Activated naive CD4-positive, alpha-beta T cell treated with anti-CD3 and anti-CD28 coated beads for 36 hours (primary cell): Measurements from ENCODE around the gene C6orf52. TPM values are rescaled to one million over a fixed set of nuclear protein-coding genes. Genes with fewer than 3 reads are reported as not detected.
"Not testable (repeated sequence)": the region's sequence is repeated elsewhere in the genome, so short reads cannot be mapped to it uniquely, and the experiment has no call there.

Experiments
- CTCF ChIA-PET: fragments of 350-600 bp; sonication (Branson Sonifier 250); formaldehyde crosslinking; loops from one replicate; lab custom pipeline; 2021; ENCODE audit warnings: antibody characterized with exemption; lab: Charles Lee
- DNase-seq: peaks from one replicate; pipeline ENCODE4 v3.0.0-alpha.2; 2020
- H3K27ac Mint-ChIP-seq: one replicate; pipeline ENCODE4 v1.8.0; 2021; ENCODE audit warnings: mild to moderate bottlenecking, mixed read lengths
- H3K27me3 Mint-ChIP-seq: one replicate; pipeline ENCODE4 v1.8.0; 2021; ENCODE audit warnings: low read depth, mixed read lengths
- H3K36me3 Mint-ChIP-seq: one replicate; pipeline ENCODE4 v1.8.0; 2021; ENCODE audit warnings: low read depth, mixed read lengths
- H3K4me1 Mint-ChIP-seq: one replicate; pipeline ENCODE4 v1.8.0; 2021; ENCODE audit warnings: low read depth, mixed read lengths
- H3K4me3 Mint-ChIP-seq: one replicate; pipeline ENCODE4 v1.8.0; 2021; ENCODE audit warnings: mild to moderate bottlenecking, moderate library complexity, mixed read lengths
- H3K9me3 Mint-ChIP-seq: one replicate; pipeline ENCODE4 v1.8.0; 2021; ENCODE audit warnings: mixed read lengths
- intact Hi-C: fragments of 100-400 bp; cut with micrococcal nuclease; formaldehyde crosslinking; loops from one replicate; pipeline ENCODE4 v1.15.1; 2023
- total RNA-seq, 2 experiments: library from RNA; stranded (reverse); gene quantifications; one replicate each; pipeline ENCODE4 v1.2.3, GENCODE V29; 2021

The C6orf52 gene
- total RNA-seq, 2 experiments from 2014 or later = 1.3 to 3.9 TPM

DNA sequence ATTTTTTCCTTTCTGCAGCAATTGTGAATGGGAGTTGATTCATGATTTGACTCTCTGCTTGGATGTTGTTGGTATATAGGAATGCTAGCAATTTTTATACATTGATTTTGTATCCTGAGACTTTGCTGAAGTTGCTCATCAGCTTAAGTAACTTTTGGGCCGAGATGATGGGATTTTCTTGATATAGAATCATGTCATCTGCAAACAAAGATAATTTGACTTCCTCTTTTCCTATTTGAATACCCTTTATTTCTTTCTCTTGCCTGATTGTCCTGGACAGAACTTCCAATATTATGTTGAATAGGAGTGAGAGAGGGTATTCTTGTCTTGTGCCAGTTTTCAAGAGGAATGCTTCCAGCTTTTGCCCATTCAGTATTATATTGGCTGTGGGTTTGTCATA is 28.8 kb downstream of the C6orf52 start:
- not testable (repeated sequence) for H3K4me3 Mint-ChIP-seq
- CTCF ChIA-PET = interaction anchor here (0.6 kb wide), 1 partner anchor 931 kb away, joined by 3 read pairs; no protein-coding TSS in a partner anchor
- H3K27me3 Mint-ChIP-seq = peaks cover 13% of the 10 kb centered on the region

DNA sequence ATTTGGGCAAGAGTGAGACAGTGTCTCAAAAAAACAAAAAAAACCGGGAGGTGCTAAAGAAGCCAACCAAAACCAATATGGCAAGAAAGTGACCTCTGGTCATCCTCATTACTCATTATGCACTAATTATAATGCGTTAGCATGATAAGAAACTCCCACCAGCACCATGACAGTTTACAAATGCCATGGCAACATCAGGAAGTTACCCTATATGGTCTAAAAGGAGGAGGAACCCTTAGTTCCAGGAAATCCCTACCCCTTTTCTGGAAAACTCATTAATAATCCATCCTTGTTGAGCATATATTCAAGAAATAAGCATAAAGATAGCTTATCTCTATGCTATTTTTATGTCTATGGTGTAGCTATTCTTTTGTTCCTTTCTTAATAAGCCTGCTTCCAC is 31.7 kb downstream of the C6orf52 start:
- no peak for DNase-seq
- CTCF ChIA-PET = no interaction called here
- H3K27ac Mint-ChIP-seq = no peak overlapping the region
- H3K27me3 Mint-ChIP-seq = peaks cover 18% of the 10 kb centered on the region
- no peaks in the 10 kb centered on the region for H3K36me3 Mint-ChIP-seq
- intact Hi-C loops = no loop called here
- H3K9me3 Mint-ChIP-seq = peaks cover 9% of the 10 kb centered on the region
- H3K4me1 Mint-ChIP-seq = peaks cover 5% of the 10 kb centered on the region
- H3K4me3 Mint-ChIP-seq = no peak overlapping the region

More for the DNA sequence above, 28.8 kb downstream of the C6orf52 start:
- DNase-seq, H3K27ac Mint-ChIP-seq, H3K36me3 Mint-ChIP-seq, H3K4me1 Mint-ChIP-seq, H3K9me3 Mint-ChIP-seq, intact Hi-C loops: not testable (repeated sequence)

DNA sequence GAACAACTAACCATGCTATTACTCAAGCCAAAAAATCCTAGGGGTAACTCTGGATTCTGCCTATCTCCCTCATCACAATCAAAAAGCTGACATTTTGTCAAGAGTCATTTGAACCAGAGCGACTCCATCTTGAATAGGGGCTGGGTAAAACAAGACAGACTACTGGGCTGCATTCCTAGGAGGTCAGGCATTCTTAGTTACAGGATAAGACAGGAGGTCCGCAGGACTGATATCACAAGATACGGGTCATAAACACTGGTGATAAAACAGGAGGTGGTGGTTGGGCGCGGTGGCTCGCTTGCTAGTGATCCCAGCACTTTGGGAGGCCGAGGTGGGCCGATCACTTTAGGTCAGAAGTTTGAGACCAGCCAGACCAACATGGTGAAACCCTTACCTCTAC is 32.2 kb downstream of the C6orf52 start:
- Mint-ChIP-seq H3K4me3 (no peak overlapping the region), H3K27me3 (peaks cover 18% of the 10 kb centered on the region), H3K27ac (no peak overlapping the region), H3K36me3 (no peaks in the 10 kb centered on the region), H3K9me3 (peaks cover 9% of the 10 kb centered on the region), H3K4me1 (peaks cover 5% of the 10 kb centered on the region)
- intact Hi-C loops = no loop called here
- DNase-seq = no peak
- CTCF ChIA-PET = no interaction called here

DNA sequence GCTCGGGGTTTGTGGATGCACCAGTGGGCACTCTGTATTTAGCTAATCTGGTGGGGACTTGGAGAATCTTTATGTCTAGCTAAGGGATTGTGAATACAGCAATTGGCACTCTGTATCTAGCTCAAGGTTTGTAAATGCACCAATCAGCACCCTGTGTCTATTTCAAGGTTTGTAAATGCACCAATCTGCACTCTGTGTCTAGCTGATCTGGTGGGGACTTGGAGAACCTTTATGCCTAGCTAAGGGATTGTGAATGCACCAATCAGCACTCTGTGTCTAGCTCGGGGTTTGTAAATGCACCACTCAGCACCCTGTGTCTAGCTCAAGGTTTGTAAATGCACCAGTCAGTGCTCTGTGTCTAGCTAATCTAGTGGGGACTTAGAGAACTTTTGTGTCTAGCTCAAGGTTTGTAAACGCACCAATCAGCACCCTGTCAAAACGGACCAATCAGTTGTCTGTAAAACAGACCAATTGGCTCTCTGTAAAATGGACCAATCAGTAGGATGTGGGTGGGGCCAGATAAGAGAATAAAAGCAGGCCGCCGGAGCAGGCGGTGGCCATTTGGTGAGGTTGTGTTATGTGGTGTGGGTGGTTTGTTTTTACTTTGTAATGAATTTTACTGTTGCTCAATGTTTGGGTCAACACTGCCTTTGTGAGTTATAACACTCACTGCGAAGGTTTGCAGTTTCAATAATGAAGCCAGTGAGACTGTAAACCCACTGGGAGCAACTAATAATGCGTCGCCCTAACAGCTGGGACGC is 33.8 kb downstream of the C6orf52 start:
- H3K36me3 Mint-ChIP-seq, H3K27ac Mint-ChIP-seq, H3K9me3 Mint-ChIP-seq, CTCF ChIA-PET, intact Hi-C loops, DNase-seq, H3K4me1 Mint-ChIP-seq: not testable (repeated sequence)
- Mint-ChIP-seq H3K27me3 (peaks cover 11% of the 10 kb centered on the region), H3K4me3 (peak overlapping the region; percentile 43)

GRCh38 chr6:10659699-10660348 is 34.6 kb downstream of the C6orf52 start:
- no peak for DNase-seq
- Mint-ChIP-seq H3K4me1 (peaks cover 15% of the 10 kb centered on the region), H3K27me3 (peaks cover 16% of the 10 kb centered on the region), H3K9me3 (no peaks in the 10 kb centered on the region), H3K36me3 (no peaks in the 10 kb centered on the region), H3K27ac (no peak overlapping the region), H3K4me3 (peak overlapping the region; percentile 46)
- CTCF ChIA-PET = interaction anchor here (0.6 kb wide), 2 partner anchors 37 to 1676 kb away, joined by 4 to 5 read pairs; no protein-coding TSS in a partner anchor
- intact Hi-C loops = no loop called here

DNA sequence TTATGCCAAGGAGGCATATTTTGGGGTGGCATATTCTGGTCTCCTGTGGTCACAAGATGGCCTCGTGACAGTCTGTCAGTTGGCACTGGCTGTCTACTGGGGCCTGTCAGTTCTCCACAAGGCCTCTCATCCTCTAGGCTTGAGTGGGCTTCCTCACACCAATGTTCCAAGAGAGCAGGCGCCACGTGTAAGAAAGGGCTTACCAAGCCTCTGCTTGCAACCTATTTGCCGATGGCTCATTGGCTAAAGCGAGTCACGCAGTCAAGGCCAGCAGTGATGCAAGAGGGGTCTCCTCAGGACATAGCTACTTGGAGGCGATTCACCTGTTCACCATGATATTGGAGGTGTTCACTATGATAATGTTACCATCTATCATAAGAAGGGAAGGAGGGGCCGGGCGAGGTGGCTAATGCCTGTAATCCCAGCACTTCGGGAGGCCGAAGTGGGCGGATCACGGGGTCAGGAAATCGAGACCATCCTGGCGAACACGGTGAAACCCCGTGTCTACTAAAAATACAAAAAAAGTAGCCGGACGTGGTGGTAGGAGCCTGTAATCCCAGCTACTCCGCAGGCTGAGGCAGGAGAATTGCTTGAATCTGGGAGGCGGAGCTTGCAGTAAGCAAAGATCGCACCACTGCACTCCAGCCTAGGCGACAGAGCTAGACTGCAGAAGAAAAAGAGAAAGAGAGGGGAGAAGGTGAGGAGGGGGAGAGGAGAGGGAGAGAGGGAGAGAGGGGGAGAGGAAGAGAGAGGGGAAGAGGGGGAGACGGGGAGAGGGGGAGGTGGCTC is 35.3 kb downstream of the C6orf52 start:
- no peak overlapping the region for H3K27ac Mint-ChIP-seq
- CTCF ChIA-PET = interaction anchor here (0.6 kb wide), 2 partner anchors 36 to 1675 kb away, joined by 4 to 5 read pairs; no protein-coding TSS in a partner anchor
- no peak for DNase-seq
- intact Hi-C loops = no loop called here
- H3K4me3 Mint-ChIP-seq = peak overlapping the region; percentile 46
- H3K27me3 Mint-ChIP-seq = peaks cover 17% of the 10 kb centered on the region
- peaks cover 15% of the 10 kb centered on the region for H3K4me1 Mint-ChIP-seq
- H3K9me3 Mint-ChIP-seq = no peaks in the 10 kb centered on the region
- H3K36me3 Mint-ChIP-seq = no peaks in the 10 kb centered on the region

DNA sequence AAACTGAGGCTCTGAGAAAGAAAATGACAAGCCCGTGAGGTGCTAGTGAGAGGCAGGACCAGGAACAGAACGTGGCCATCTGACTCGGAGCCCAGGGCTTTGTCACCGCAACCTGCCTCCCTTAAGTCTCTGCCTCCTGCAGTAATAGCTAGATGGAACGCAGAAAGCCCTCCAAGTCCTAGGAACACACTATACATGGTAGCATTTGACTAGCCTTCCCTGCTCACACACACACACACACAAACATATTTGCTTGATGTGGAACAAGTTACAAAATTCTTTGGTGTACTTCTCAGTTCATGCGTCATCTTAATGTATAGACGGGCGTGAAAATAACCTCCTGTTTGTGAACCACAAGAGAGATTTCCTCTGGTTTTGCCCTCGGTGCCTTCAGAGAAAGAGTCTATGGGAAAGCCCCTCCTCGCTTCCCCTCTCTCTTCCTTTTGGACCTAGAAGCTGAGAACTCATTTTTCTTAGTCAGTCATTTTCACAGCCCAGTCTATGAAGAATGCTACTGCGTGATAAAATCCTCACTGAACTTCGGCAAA is 38.8 kb downstream of the C6orf52 start:
- DNase-seq = peak; percentile 63
- Mint-ChIP-seq H3K27ac (no peak overlapping the region), H3K4me1 (peaks cover 15% of the 10 kb centered on the region), H3K36me3 (no peaks in the 10 kb centered on the region), H3K27me3 (peaks cover 28% of the 10 kb centered on the region), H3K9me3 (no peaks in the 10 kb centered on the region), H3K4me3 (peak overlapping the region; percentile 9)
- intact Hi-C loops = loop anchor here (2.0 kb wide), 2 partner anchors 29 to 39 kb away; partner anchors contain the start of genes C6orf52 and PAK1IP1
- CTCF ChIA-PET = interaction anchor here (1.0 kb wide), 1 partner anchor 144 kb away, joined by 3 read pairs; no protein-coding TSS in a partner anchor

DNA sequence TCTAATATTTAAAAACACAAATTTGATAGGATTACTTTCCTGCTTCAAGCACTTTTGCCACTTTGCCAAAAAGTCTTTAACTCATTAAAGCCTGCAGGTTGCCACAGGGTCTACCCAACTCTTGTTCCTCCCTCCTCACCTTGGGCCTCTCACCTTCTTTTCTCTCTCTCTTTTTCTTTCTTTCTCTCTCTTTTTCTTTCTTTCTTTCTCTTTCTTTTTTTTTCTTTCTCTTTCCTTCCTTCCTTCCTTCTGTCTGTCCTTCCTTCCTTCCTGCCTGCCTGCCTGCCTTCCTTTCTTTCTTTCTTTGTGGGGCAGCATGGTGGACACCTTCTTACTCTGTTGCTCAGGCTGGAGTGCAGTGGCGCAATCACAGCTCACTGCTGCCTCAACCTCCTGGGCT is 50.2 kb downstream of the C6orf52 start:
- Mint-ChIP-seq H3K27ac (no peak overlapping the region), H3K4me3 (no peak overlapping the region), H3K27me3 (peaks cover 21% of the 10 kb centered on the region), H3K36me3 (no peaks in the 10 kb centered on the region), H3K9me3 (no peaks in the 10 kb centered on the region), H3K4me1 (no peaks in the 10 kb centered on the region)
- intact Hi-C loops = no loop called here
- CTCF ChIA-PET = no interaction called here
- no peak for DNase-seq

- Mint-ChIP-seq H3K4me3 (no peak overlapping the region), H3K9me3 (no peaks in the 10 kb centered on the region), H3K27me3 (peaks cover 22% of the 10 kb centered on the region), H3K27ac (no peak overlapping the region), H3K36me3 (no peaks in the 10 kb centered on the region), H3K4me1 (no peaks in the 10 kb centered on the region)
- no peak for DNase-seq
- CTCF ChIA-PET = no interaction called here
- intact Hi-C loops = no loop called here
Measured at GRCh38 chr6:10643201-10643651, 51.2 kb downstream of the C6orf52 start.

- CTCF ChIA-PET = no interaction called here
- DNase-seq = no peak
- H3K4me1 Mint-ChIP-seq = no peaks in the 10 kb centered on the region
- H3K9me3 Mint-ChIP-seq = no peaks in the 10 kb centered on the region
- H3K27me3 Mint-ChIP-seq = peaks cover 21% of the 10 kb centered on the region
- H3K4me3 Mint-ChIP-seq = no peak overlapping the region
- intact Hi-C loops = no loop called here
- no peaks in the 10 kb centered on the region for H3K36me3 Mint-ChIP-seq
- H3K27ac Mint-ChIP-seq = no peak overlapping the region
Measured at GRCh38 chr6:10641528-10641927, 52.9 kb downstream of the C6orf52 start.

GRCh38 chr6:10640412-10640811 is 54.0 kb downstream of the C6orf52 start:
- intact Hi-C loops = no loop called here
- H3K36me3 Mint-ChIP-seq = no peaks in the 10 kb centered on the region
- H3K27me3 Mint-ChIP-seq = peaks cover 21% of the 10 kb centered on the region
- no peak overlapping the region for H3K27ac Mint-ChIP-seq
- H3K4me3 Mint-ChIP-seq = no peak overlapping the region
- DNase-seq = no peak
- no peaks in the 10 kb centered on the region for H3K9me3 Mint-ChIP-seq
- CTCF ChIA-PET = no interaction called here
- H3K4me1 Mint-ChIP-seq = no peaks in the 10 kb centered on the region

GRCh38 chr6:10633216-10633615 is 61.2 kb downstream of the C6orf52 start:
- H3K4me3 Mint-ChIP-seq = no peak overlapping the region
- DNase-seq = no peak
- H3K4me1 Mint-ChIP-seq = peaks cover 4% of the 10 kb centered on the region
- CTCF ChIA-PET = no interaction called here
- H3K9me3 Mint-ChIP-seq = no peaks in the 10 kb centered on the region
- intact Hi-C loops = no loop called here
- H3K27ac Mint-ChIP-seq = no peak overlapping the region
- H3K36me3 Mint-ChIP-seq = no peaks in the 10 kb centered on the region
- peaks cover 4% of the 10 kb centered on the region for H3K27me3 Mint-ChIP-seq
